IPS-20b (cell line): ENCODE data around the gene MTOR.
"Not testable (repeated sequence)": the region's sequence is repeated elsewhere in the genome, so short reads cannot be mapped to it uniquely, and the experiment has no call there.

Experiments used
- H3K27ac ChIP-seq: one replicate; pipeline ENCODE4 v1.5.1; 2013; ENCODE audit warnings: low read length
- H3K27me3 ChIP-seq: 2 replicates; pipeline ENCODE4 v1.6.1; 2013; ENCODE audit warnings: mild to moderate bottlenecking, low read length, inconsistent platforms; ENCODE audit not compliant: insufficient read depth
- H3K36me3 ChIP-seq: 2 replicates; pipeline ENCODE4 v1.6.1; 2013; ENCODE audit warnings: low read depth, mild to moderate bottlenecking, inconsistent platforms, low read length, moderate library complexity; ENCODE audit not compliant: insufficient read depth
- H3K4me1 ChIP-seq: 2 replicates; pipeline ENCODE4 v1.6.1; 2013; ENCODE audit warnings: mild to moderate bottlenecking, control low read depth, inconsistent platforms, low read length, moderate library complexity; ENCODE audit not compliant: insufficient read depth
- H3K4me3 ChIP-seq: 2 replicates; pipeline ENCODE4 v1.5.1; 2013; ENCODE audit warnings: mild to moderate bottlenecking, low read length, inconsistent platforms
- H3K9ac ChIP-seq: 2 replicates; pipeline ENCODE4 v1.6.1; 2013; ENCODE audit warnings: low read depth, mild to moderate bottlenecking, inconsistent platforms, low read length, moderate library complexity
- H3K9me3 ChIP-seq: 2 replicates; pipeline ENCODE4 v1.6.1; 2013; ENCODE audit warnings: mild to moderate bottlenecking, low read depth, low read length, inconsistent platforms; ENCODE audit not compliant: insufficient read depth

Gene MTOR

DNA sequence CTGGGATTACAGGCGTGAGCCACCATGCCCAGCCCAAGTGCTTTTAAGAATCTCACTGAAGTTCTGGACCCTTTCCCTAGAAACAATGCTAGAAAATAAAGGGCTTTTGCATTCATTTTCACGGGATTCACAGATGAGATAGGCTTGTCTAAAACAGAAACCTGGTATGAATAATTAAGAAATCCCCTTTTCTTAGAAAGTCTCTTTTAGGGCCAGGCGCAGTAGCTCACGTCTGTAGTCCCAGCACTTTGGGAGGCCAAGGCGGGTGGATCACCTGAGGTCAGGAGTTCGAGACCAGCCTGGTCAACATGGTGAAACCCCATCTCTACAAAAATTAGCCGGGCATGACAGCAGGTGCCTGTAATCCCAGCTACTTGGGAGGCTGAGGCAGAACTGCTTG is 189.0 kb downstream of the MTOR start:
- not testable (repeated sequence) for H3K27me3 ChIP-seq, H3K9me3 ChIP-seq, H3K9ac ChIP-seq, H3K27ac ChIP-seq, H3K4me3 ChIP-seq, H3K4me1 ChIP-seq
- peaks cover 95% of the 10 kb centered on the region for H3K36me3 ChIP-seq

DNA sequence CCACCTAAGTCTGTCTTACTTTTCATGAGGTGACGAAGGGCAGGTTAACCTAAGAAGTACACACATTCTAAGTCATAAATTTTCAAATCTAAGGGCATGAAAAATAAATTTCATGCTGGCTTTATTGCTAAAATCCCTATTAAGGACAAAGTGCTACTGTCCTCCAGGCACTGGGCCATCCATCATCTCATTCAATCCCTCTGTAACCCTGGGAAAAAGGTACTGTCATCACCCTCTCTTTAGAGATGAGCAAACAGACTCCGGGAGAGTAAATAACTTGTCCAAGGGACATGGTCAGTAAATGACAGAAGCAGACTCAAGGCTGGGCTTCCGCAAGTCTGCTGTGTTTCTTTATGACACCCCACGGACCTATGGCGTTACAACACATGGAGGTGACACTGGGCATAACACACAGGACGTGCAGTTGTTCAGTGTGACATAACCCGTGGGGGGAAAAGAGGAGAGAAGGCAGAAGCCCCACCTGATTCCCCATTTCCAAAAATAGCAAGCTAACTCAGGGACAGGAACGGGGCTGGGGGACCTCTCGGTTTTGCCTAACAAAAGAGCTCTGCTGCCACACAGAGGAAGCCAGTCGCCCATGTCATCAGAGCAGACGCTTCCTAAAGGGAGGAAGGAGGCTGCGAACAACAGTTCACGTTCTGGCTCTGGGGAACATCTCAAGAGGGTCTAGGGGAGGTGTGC is 190.0 kb downstream of the MTOR start:
- Histone ChIP-seq H3K9ac (no peak overlapping the region), H3K36me3 (peaks cover 98% of the 10 kb centered on the region), H3K27me3 (no peaks in the 10 kb centered on the region), H3K27ac (no peak overlapping the region), H3K4me3 (no peak overlapping the region), H3K4me1 (no peaks in the 10 kb centered on the region), H3K9me3 (no peaks in the 10 kb centered on the region)

DNA sequence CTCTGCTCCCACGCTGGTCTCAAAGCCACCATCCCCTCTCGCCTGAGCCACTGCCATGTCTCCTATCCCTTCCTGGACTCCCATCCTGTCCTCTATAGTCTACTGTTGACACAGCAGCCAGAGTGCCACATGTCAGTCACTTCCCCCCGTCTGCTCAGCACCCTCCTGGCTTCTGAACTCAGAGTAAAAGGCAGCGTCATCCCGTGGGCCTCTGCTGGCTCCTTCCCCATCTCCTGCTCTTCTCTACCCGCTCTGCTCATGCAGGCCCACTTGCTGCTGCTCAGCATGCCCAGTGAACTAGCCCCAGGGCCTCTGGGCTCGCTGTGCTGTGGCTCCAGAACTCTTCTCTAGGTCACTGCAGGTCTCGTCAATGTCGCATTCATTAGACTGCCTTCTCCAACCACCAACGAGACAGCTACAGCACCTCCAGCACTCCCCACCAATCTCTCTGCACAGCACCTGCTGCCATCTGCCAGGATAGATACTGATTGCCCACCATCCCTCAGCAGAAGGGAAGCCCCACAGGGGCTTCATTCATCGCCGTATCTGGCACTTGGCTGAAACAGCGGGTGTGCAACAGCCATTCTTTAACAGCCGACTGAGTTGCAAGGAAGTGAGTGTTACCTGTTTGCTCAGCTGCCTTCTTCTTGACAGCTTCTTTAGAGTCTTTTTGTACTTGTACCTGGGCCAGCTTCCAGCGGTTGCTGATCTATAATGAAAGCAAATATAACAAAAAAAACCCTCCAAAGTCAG is 190.7 kb downstream of the MTOR start:
- Histone ChIP-seq H3K36me3 (peaks cover 94% of the 10 kb centered on the region), H3K4me1 (no peaks in the 10 kb centered on the region), H3K4me3 (no peak overlapping the region), H3K27me3 (no peaks in the 10 kb centered on the region), H3K27ac (no peak overlapping the region), H3K9ac (no peak overlapping the region), H3K9me3 (no peaks in the 10 kb centered on the region)

DNA sequence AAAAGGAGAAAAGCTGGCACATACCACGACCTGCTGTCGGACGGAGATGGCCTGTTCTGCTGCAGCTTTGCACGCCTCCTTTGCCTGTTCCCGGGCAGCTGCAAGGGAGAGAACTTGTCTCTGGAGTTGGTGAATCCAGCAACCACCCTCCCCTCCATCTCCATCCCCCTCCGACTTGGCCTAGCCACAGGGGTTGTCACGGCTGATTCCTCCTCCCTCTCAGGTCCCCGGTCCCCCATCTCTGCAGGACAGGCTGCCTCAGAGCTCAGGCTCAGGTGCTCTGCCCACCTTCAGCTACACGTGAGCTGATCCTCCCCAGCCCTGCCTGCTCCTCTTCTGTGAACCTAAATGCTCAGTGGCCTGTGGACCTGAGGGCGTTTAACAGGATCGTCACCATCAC is 191.5 kb downstream of the MTOR start:
- Histone ChIP-seq H3K9me3 (no peaks in the 10 kb centered on the region), H3K27me3 (no peaks in the 10 kb centered on the region), H3K36me3 (peaks cover 94% of the 10 kb centered on the region), H3K9ac (no peak overlapping the region), H3K27ac (no peak overlapping the region), H3K4me3 (no peak overlapping the region), H3K4me1 (no peaks in the 10 kb centered on the region)

DNA sequence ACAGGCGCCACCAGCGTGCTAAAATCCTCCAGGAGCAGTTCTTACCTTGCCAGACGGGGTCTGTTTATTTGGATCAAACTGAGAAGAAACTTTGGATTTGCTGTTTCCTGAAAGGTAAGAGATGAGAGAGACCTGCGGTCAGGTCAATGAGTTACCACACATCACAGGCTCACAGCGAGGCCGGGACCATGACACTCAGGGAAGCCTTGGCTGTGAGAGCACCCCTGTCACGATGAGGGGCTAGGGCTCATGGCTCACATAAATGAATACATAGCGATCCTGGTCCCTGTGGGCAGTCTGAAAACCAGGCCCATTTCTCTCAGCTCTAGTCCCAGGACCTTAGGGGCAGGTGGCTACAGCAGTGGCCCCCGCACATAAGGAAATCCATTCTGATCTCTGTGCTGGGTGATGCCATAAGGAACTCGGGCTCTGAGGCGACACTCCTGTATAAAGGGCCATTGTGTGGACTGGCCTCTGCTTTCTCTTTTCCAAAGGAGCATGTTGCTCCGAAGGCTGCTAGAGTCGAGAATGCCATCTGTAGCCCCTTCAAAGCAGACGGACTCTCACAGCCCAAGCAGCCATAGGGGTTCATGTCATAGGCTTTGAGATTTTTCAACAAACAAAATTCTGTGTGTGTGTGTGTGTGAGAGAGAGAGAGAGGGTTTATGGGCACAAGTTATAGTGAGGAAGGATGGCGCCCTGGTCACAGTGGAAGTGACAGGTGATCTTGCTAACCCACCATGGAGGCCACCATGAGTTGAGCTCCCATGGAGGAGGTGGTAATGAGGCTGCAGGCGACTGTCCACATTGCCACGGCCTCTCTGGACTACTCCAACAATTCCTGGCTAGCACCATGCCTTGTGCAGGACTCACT is 193.5 kb downstream of the MTOR start:
- H3K27me3 ChIP-seq = no peaks in the 10 kb centered on the region
- H3K9me3 ChIP-seq = no peaks in the 10 kb centered on the region
- H3K27ac ChIP-seq = no peak overlapping the region
- H3K36me3 ChIP-seq = peaks cover 89% of the 10 kb centered on the region
- no peak overlapping the region for H3K4me3 ChIP-seq
- no peaks in the 10 kb centered on the region for H3K4me1 ChIP-seq
- no peak overlapping the region for H3K9ac ChIP-seq

DNA sequence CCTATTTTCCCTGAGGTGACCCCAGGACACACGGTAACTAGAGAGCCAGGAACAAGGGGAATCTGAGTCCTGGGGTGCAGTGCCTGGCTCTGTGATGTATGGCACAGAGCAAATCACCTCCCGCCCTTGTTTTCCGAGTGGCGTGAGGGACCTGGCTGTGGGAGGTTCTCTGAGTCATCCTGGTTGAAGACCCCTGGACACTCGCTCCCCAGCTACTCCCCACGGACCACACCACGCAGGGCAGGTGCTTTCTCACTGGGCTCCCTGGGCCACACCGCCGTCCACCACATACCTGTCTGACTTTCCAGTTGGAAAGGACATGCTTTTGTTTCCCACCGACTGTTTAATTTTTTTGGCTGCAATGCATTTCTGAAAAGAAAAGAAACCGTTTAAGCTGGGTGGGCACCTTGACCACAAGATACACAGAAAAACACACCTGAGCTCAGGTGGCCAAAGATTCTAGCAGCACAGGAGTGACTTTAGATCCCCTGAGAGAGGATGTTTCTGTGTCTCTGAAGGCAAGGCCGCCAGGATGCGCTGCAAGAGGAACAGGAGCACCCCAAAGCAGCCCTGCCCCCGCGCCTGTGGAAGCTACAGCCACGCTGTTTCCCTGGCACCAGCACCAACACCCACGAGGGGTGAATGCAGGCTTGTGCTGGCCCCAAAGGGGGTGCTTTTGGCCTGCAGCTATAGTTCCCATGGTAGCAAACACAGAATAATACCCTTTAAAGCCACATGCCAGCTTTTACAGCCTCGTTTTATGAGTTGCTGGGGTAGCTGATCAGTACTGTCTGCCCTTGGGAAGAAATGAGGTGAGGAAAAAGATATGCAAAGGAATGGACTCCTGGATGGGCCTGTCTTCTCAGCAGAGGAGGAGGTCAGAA is 194.4 kb downstream of the MTOR start:
- Histone ChIP-seq H3K9me3 (no peaks in the 10 kb centered on the region), H3K9ac (no peak overlapping the region), H3K27ac (no peak overlapping the region), H3K36me3 (peaks cover 87% of the 10 kb centered on the region), H3K27me3 (no peaks in the 10 kb centered on the region), H3K4me3 (no peak overlapping the region), H3K4me1 (no peaks in the 10 kb centered on the region)

DNA sequence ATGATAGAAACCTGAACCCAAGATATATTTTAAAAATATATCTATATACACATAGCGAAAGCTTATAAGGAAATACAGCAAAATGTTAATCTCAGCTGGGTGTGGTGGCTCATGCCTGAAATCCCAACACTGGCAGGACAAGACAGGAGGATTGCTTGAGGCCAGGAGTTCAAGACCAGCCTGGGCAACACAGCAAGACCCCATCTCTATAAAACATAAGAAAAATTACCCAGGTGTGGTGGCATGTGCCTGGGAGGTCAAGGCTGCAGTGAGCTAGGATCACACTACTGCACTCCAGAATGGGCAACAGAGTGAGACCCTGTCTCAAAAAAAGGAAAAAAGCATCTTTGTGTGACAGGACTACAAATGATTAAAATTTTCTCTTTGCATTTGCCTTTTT is 196.6 kb downstream of the MTOR start:
- H3K27ac ChIP-seq = no peak overlapping the region
- H3K9me3 ChIP-seq = no peaks in the 10 kb centered on the region
- peaks cover 69% of the 10 kb centered on the region for H3K36me3 ChIP-seq
- no peaks in the 10 kb centered on the region for H3K27me3 ChIP-seq
- H3K9ac ChIP-seq = no peak overlapping the region
- H3K4me3 ChIP-seq = no peak overlapping the region
- H3K4me1 ChIP-seq = no peaks in the 10 kb centered on the region; the same call in 1 of the 2 replicates

DNA sequence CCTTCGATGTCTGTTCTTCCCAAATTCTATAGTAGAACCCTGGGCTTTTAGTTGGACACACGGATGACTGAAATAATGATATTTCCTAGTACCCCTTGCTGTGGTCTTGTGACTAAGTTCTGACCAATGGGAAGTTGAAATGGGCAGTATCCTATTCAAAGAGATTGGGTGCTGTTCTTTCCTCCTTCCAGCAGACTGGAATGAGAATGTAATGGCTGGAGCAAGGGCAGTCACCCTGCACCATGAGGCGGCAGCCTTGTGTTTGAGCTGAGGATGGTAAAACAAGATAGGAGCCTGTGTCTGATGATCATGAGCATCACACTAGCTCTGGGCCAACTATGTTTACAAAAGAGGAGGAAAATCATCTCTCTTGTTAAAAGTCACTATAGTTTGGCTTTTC is 197.4 kb downstream of the MTOR start:
- Histone ChIP-seq H3K9ac (no peak overlapping the region), H3K27me3 (no peaks in the 10 kb centered on the region), H3K9me3 (no peaks in the 10 kb centered on the region), H3K36me3 (peaks cover 61% of the 10 kb centered on the region), H3K4me1 (no peaks in the 10 kb centered on the region; the same call in 1 of the 2 replicates), H3K27ac (no peak overlapping the region), H3K4me3 (no peak overlapping the region)

DNA sequence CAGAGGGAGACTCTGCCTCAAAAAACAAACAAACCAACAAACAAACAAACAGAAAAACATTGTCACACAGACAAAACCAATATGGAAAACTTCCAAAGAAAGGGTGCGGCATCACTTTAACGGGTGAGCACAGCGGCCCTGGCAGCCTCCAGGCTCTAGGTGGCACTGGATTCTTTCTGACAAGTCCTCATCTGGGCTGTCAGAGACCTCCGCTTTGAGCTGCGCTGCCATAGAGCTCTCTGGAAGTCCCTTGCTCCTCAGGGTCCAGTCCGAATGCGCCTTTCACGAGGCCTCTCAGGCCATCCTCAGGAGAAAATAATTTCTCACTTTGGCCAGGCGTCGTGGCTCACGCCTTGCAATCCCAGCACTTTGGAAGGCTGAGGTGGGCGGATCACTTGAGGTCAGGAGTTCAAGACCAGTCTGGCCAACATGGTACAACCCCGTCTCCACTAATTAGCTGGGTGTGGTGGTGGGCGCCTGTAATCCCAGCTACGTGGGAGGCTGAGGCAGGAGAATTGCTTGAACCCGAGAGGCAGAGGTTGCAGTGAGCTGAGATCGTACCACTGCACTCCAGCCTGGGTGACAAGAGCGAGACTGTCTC is 198.3 kb downstream of the MTOR start:
- not testable (repeated sequence) for H3K27ac ChIP-seq, H3K9me3 ChIP-seq, H3K27me3 ChIP-seq, H3K4me3 ChIP-seq, H3K4me1 ChIP-seq, H3K9ac ChIP-seq
- peaks cover 52% of the 10 kb centered on the region for H3K36me3 ChIP-seq

DNA sequence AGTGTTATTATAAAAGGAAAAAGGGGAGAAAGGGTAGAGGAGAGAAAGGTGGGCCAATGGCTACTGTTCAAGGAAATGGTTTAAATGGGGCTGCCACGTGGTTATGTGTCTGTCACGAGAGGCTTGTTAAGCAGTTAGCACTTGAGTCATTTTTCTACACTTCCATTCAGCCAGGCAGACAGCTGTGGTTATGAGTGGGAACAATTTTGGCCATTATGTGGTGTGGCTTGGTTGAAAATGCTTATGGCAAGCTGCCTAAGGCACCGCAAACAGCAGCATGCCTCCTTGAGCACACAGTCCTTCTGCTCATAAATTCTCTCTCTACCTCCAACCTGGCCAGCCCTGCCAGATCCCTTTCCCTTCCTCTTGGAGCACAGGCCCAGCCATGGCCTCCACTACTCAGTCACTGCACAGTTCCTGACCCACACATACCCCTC is 199.4 kb downstream of the MTOR start:
- H3K4me3 ChIP-seq = no peak overlapping the region
- no peaks in the 10 kb centered on the region for H3K9me3 ChIP-seq
- H3K36me3 ChIP-seq = peaks cover 48% of the 10 kb centered on the region
- H3K9ac ChIP-seq = no peak overlapping the region
- no peaks in the 10 kb centered on the region for H3K27me3 ChIP-seq
- H3K4me1 ChIP-seq = no peaks in the 10 kb centered on the region; the same call in 1 of the 2 replicates
- no peak overlapping the region for H3K27ac ChIP-seq
